Measurements from ENCODE around the gene ADAM10.
"Not testable (repeated sequence)": the region's sequence is repeated elsewhere in the genome, so short reads cannot be mapped to it uniquely, and the experiment has no call there.

Gene ADAM10

DNA sequence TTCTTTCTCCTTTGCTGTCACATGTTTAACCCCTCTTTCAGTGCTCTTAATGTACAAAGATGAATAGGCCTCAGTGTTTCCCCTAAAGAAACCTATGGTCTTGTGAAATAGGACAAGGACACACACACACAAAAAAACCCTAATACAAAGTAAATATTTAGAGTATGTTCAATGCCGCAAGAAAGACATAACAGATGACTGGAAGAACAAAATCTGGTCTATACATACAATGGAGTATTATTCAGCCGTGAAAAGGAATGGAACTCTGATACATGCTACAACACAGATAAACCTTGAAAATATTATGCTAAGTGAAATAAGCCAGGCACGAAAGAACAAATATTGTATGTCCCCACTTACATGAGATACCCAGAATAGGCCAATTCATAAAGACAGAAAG lies 123.1 kb downstream of the ADAM10 start:
- no peaks in the 10 kb centered on the region for H3K27me3 Mint-ChIP-seq (ENCODE audit: low read depth)
- H3K9me3 Mint-ChIP-seq, result peaks cover 4% of the 10 kb centered on the region
- H3K27ac Mint-ChIP-seq, result no peak overlapping the region
- peaks cover 6% of the 10 kb centered on the region for H3K4me1 Mint-ChIP-seq
- H3K36me3 Mint-ChIP-seq (ENCODE audit: low read depth), result peaks cover 60% of the 10 kb centered on the region
- TF ChIP-seq, protein P1, sequence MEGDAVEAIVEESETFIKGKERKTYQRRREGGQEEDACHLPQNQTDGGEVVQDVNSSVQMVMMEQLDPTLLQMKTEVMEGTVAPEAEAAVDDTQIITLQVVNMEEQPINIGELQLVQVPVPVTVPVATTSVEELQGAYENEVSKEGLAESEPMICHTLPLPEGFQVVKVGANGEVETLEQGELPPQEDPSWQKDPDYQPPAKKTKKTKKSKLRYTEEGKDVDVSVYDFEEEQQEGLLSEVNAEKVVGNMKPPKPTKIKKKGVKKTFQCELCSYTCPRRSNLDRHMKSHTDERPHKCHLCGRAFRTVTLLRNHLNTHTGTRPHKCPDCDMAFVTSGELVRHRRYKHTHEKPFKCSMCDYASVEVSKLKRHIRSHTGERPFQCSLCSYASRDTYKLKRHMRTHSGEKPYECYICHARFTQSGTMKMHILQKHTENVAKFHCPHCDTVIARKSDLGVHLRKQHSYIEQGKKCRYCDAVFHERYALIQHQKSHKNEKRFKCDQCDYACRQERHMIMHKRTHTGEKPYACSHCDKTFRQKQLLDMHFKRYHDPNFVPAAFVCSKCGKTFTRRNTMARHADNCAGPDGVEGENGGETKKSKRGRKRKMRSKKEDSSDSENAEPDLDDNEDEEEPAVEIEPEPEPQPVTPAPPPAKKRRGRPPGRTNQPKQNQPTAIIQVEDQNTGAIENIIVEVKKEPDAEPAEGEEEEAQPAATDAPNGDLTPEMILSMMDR (IDR thresholded peaks at IDR 0.05; ENCODE audit: unreplicated experiment in 3 of 3), result no peak
- no peak overlapping the region for H3K4me3 Mint-ChIP-seq

- Mint-ChIP-seq H3K4me3 (no peak overlapping the region), H3K9me3 (peaks cover 19% of the 10 kb centered on the region), H3K27ac (no peak overlapping the region), H3K4me1 (peaks cover 3% of the 10 kb centered on the region), H3K36me3 (ENCODE audit: low read depth) (peaks cover 73% of the 10 kb centered on the region), H3K27me3 (ENCODE audit: low read depth) (no peaks in the 10 kb centered on the region)
- TF ChIP-seq, protein P1 (IDR thresholded peaks at IDR 0.05; ENCODE audit: unreplicated experiment in 3 of 3), result no peak
Observed at GRCh38 chr15:58622877-58623276, 126.6 kb downstream of the ADAM10 start.

- H3K4me3 Mint-ChIP-seq; H3K27ac Mint-ChIP-seq; H3K4me1 Mint-ChIP-seq; H3K27me3 Mint-ChIP-seq (ENCODE audit: low read depth): not testable (repeated sequence)
- H3K9me3 Mint-ChIP-seq, result peaks cover 41% of the 10 kb centered on the region
- H3K36me3 Mint-ChIP-seq (ENCODE audit: low read depth), result peaks cover 74% of the 10 kb centered on the region
Observed at GRCh38 chr15:58620268-58620667, 129.2 kb downstream of the ADAM10 start.

- Mint-ChIP-seq H3K9me3 (peaks cover 54% of the 10 kb centered on the region), H3K27me3 (ENCODE audit: low read depth) (no peaks in the 10 kb centered on the region), H3K4me1 (no peaks in the 10 kb centered on the region), H3K4me3 (no peak overlapping the region), H3K36me3 (ENCODE audit: low read depth) (peaks cover 88% of the 10 kb centered on the region), H3K27ac (no peak overlapping the region)
- TF ChIP-seq, protein P1 (IDR thresholded peaks at IDR 0.05; ENCODE audit: unreplicated experiment in 3 of 3), result no peak
Observed at GRCh38 chr15:58616171-58616570, 133.3 kb downstream of the ADAM10 start.

DNA sequence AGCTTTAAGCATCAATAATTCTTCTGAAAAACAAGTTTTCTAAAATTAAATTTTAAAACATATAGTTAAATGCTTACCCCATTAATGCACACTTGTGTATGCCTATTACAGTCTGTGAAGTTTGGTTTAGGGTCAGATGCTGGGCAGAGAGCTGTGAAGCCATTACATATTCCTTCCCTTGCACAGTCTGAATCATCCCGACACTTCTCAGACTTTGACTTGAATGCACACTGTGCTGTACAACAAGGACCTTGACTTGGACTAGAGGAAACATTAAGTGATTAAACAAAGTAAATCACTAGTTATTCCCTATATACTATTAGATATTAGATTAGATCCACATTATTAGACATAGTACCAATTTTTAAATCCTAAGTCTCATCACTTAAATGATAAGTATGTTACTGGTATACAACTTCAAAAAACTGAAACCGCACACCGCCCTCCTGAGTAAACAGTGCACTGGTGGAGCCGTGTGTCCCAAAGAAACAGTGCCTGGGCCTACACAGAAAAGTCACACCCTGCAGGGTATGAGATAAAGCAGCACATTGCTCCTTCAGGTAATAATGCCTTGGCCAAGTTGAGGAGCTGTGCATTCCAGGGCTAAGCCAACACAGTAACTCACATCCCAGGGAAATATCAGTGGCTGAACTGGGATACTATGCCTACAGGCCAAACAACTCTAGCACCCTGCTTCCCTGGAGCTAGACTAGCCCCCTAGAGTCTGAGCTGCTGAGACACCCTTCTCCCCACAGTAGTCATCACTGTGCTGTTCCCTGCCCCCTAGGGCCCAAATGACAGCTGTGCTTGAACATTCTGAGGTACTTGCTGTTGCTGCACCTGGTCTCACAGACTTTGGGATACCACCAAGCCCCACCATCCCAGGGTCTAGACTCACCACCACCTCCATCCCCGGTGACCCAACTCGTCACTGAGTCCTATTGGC lies 137.5 kb downstream of the ADAM10 start:
- Mint-ChIP-seq H3K9me3 (peaks cover 31% of the 10 kb centered on the region), H3K27ac (no peak overlapping the region), H3K4me3 (no peak overlapping the region), H3K4me1 (no peaks in the 10 kb centered on the region), H3K36me3 (ENCODE audit: low read depth) (peaks cover 90% of the 10 kb centered on the region), H3K27me3 (ENCODE audit: low read depth) (no peaks in the 10 kb centered on the region)
- TF ChIP-seq, protein P1 (IDR thresholded peaks at IDR 0.05; ENCODE audit: unreplicated experiment in 3 of 3), result no peak

DNA sequence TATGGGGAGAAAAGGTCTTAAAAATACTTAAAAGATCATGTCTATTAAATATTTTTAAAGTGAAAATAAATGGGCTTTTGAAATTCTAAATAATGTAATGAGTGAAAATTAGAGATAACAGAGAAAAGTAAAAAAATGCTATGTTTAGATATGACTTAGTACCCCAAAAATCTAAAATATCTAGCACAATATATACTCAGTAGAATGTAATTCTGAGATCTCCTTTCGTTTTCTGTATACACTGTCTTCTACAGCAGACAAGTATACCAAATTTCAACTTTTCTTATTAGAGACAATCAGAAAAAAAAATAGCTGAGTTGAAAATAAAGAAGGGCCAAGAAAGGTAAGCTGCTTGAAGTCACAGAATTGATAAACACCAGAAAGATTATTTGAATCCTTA lies 140.8 kb downstream of the ADAM10 start:
- H3K9me3 Mint-ChIP-seq, result peaks cover 7% of the 10 kb centered on the region
- H3K36me3 Mint-ChIP-seq (ENCODE audit: low read depth), result peaks cover 75% of the 10 kb centered on the region
- H3K4me3 Mint-ChIP-seq, result no peak overlapping the region
- no peaks in the 10 kb centered on the region for H3K27me3 Mint-ChIP-seq (ENCODE audit: low read depth)
- no peaks in the 10 kb centered on the region for H3K4me1 Mint-ChIP-seq
- no peak overlapping the region for H3K27ac Mint-ChIP-seq
- TF ChIP-seq, protein P1 (IDR thresholded peaks at IDR 0.05; ENCODE audit: unreplicated experiment in 3 of 3), result no peak
